HG02571 (cell line): Measurements from ENCODE around the gene SMIM5.
"Not testable (repeated sequence)": the region's sequence is repeated elsewhere in the genome, so short reads cannot be mapped to it uniquely, and the experiment has no call there.

Experiments
- ATAC-seq: cut with Tn5 transposase; IDR thresholded peaks from one replicate; pipeline ENCODE4 v1.9.1; 2021; ENCODE audit warnings: mild to moderate bottlenecking, moderate library complexity; ENCODE audit not compliant: unreplicated experiment

SMIM5 gene, protein sequence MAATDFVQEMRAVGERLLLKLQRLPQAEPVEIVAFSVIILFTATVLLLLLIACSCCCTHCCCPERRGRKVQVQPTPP

DNA sequence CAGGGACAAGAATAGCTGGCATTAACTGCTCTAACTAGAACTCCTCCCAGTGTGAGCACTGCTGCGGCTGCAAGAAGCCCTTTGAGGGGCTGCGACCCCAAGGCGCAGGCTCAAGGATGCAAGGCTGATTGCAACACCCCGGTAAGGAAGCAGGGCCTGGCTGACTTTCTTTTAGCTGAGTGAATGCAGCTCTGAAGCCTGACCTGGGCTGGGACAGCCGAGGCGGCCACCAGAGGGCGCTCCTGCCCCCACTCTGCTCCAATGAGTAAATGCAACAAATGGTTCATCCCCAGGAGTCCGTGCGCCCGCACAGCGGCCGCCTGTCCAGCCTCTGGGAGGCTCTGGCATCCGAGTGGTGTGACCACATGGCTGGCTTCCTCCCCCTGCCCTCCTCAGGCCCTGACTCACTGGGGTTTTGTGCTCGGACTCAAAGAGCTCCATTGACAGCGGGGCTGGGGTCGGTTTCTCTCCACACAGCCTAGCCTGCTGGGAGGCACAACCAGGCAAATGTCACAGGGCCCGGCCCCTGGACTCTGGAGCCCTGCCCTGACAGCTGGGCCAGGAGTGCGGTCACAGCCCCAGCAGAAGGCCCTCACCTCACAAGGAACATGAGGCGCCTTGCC, at the start of gene SMIM5:
TSS of gene SMIM5 (plus strand) at position 572 of the 623 bp plus-strand sequence. CDS start 6,768 bp downstream, outside the sequence.
- no peak for ATAC-seq

DNA sequence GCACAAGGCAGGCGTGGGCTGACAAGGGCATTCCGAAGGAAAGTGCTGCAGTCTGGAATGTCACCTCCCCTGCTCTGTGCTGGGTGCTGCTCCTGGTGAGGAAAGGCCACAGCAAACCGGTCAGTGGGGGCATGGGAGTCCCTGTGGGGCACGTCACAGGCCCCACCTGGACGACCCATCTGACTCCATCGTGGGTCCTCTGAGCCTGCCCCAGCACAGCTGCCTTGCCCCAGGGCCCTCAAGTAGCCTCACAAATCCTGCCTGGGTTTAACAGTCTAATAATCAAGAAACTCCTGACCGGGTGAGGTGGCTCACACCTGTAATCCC, 48.4 kb upstream of the SMIM5 start:
- no peak for ATAC-seq

DNA sequence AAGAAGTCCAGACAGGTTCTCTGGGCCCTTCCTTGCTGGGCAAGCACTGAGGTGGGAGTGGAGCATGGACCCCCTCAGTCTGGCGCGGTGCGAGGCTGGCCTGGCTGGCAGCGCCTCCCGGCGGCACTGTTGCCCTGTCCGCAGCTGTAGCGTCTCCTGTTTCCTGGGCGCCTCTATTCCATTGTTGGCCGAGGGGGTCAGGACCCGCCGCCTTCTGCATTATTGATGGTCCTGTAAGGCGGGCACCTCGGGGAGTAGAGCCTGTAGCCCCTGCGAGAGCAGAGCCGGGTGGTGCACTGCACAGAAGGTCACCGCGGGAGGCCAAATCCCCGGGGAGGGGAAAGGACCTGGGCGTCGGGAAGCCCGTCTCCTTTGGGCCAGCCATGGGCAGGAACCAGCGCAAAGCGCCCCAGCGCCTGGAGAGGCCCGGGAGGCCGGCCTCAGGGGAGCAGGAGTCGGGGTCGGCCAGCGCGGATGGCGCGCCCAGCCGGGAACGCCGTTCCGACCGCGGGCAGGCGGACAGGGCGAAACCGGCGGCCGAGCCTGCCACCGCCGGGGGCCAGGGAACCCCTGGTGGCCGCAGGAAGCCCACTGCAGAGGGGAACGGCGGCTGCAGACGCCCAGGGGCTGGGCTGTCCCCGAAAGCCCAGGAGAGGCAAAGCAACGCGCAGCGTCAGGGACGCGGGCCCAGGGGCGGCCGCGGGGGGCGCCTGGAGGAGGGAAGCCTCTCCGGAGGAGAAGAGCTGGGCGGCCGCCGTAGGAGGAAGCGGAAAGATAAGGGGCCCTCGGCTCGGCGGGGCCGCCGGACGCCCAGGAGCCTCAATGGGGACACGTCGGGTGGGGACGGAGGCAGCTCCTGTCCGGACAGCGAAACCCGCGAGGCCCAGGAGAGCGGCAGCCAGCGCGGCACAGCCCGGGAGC, 45.3 kb upstream of the SMIM5 start, which contains the start of gene MYO15B:
TSS of gene MYO15B (plus strand) at position 126 of the 921 bp plus-strand sequence. CDS start at position 384, 258 bp downstream.
- ATAC-seq = no peak

DNA sequence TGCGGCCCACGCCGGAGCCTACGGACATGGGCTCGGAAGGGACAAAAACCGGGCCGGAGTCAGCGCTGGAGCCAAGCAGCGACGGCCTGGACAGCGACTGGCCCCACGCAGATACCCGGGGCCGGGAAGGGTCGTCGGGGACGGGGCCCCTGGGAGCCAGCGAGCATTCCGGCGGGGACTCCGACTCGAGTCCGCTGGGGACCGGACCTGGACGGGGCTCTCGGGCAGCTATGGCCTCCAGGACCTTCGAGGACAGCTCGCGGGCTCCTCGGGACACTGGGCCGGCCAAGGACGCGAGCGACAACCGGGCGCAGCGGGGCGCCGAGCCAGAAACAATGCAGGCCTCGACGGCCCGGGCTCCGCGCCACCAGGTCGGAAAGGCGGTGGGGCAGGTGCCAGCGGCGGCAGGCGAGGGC, 44.6 kb upstream of the SMIM5 start:
- ATAC-seq = no peak

DNA sequence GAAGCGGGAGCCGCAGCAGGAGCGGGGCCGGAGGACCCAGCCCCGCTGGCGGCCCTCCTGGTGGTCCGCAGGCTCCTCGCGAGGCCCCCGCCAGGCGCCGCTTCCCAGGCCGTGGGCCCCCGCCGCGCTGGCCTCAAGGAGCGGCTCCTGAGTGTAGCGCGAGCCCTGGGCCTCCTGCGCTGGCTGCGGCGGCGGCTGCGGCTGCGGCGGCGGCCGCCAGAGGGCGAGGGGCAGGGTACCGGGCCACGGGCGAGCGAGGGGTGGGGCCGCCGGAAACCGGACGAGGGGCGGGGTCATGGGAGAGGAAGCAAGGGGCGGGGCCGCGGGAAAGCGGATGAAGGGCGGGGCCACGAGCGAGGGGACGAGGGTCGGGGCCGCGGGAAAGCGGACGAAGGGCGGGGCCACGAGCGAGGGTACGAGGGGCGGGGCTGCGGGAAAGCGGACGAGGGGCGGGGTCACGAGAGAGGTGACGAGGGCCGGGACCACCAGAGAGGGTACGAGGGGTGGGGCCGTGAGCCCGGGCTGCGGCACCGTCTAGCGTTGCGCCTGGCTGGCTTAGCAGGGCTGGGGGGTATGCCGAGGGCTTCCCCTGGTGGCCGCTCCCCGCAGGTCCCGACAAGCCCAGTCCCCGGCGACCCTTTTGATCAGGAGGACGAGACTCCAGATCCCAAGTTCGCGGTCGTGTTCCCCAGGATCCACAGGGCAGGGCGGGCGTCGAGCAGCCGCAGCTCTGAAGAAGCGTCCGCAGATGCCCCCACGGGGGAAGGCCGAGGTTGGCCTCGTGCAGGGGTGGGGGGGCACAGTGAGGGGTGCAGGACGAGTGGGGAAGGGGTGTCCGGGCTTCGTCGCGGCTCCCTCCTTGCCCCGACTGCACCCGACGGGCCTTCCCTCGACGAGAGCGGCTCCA, 44.0 kb upstream of the SMIM5 start:
- ATAC-seq = peak; percentile 60

DNA sequence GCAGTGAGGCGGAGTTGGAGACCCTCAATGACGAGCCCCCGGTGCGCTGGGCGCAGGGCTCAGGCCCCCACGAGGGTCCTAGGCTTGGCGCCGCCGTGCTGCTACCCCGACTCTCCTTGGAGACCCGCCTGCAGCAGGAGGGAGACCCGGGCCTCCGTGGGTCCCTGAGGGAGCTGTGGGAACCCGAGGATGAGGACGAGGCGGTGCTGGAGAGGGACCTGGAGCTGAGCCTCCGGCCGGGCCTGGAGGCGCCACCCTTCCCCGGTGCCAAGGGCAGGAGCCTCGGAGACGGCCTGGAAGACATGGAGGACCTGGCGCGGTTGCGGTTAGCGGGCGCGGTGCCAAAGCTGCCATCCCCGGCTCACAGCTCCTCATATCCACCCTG, 43.3 kb upstream of the SMIM5 start:
- ATAC-seq = no peak

DNA sequence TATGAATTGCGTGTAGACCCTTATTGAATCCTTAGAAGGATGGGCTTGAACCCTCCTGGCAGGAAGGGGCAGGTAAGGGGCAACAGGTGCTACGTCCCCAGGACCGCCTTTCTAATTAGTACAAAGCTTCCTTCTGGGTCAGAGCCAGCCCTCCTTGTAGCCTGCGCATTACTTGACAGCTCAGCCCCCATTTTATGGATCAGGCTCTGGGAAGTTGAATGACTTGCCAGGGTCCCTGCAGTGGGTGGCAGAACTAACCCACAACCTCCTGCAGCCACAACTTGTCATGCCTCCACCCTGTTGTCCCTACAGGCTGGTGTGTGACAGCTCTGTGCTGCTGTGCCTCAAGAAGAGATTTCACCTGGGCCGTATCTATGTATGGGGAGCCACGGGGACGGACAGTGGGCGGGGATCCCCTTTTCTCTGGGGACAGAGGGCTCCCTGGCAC, 42.9 kb upstream of the SMIM5 start:
- ATAC-seq = no peak

DNA sequence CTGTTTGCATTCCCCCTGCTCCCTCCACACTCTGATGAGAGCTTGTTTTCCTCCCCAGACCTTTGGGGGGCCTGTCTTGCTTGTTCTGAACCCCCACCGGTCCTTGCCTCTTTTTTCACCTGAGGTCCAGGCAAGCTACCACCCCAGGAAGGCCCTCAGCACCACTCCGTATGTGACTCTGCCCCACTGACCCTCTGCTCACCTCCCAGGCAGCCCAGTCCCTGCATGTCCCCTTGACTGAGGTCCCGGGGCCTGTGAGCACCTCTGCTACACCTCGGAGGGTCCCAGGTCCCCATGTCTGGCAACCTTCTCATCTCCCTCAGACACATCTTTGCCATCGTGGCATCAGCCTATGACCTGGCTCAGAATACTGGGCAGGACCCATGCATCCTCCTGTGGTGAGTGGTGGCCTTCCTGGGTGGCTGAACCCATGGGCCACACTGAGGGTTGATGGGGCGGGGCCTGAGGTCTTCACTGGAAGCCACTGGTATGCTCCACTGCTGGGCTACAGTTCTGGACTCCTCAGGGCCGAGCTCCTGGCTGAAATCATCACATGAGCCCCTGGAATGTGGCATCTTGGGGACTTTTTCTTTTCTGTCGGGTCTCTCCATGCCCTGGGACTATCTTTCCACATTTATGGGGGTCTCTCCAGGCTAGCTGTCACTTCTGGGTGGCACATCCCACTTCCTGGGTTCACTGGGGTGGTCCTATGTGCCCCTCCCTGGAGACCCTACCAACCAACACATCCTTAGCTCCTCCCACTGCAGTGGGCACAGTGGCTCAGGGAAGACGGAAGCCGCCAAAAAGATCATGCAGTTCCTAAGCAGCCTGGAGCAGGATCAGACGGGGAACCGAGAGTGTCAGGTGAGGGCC, 42.1 kb upstream of the SMIM5 start:
- ATAC-seq = no peak

DNA sequence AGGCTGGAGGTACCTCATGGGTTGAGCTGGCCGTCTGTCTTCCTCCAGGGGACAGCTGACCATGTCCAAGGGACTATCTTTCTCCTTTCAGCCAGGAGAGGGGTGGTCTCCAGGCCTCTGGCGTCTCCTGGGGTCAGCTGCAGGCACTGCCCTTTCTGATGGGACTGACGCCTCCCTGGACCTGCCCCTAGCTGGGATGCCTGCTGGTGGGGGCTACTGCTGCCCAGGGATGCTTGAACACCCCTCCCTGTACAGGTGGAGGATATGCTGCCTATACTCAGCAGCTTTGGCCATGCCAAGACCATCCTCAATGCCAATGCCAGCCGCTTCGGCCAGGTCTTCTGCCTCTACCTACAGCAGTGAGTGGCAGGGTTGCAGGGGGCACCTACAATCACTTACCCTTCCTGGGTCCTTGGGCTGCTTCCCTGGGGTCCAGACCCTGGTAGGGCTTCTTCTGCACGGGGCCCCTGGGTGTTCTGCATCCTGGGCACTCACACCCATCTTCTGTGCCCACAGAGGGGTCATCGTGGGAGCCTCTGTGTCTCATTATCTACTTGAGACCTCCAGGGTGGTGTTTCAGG, 41.4 kb upstream of the SMIM5 start:
- no peak for ATAC-seq

DNA sequence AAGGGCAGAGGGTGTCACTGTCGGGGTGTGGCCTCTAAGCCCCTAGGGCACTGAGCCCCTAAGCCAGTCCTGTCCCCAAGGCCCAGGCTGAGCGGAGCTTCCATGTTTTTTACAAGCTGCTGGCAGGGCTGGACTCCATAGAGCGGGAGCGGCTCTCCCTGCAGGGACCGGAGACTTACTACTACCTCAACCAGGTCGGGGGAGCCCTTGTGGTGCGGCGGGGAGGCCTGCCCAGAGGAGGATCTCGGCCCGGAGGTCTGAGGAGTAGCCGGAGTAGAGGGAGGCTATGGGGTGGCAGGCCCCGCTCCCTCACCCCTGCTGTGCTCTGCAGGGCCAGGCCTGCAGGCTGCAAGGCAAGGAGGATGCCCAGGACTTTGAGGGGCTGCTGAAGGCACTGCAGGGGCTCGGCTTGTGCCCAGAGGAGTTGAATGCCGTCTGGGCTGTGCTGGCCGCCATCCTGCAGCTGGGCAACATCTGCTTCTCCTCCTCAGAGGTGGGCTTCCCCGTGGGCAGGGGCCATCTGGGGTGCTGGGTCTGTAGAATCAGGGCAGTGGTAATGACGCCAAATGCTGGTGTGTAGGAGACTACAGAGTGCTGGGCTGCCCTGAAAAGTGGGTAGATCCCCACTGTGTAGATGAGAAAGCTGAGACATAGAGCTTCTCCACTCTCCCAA, 40.8 kb upstream of the SMIM5 start:
- ATAC-seq = no peak

DNA sequence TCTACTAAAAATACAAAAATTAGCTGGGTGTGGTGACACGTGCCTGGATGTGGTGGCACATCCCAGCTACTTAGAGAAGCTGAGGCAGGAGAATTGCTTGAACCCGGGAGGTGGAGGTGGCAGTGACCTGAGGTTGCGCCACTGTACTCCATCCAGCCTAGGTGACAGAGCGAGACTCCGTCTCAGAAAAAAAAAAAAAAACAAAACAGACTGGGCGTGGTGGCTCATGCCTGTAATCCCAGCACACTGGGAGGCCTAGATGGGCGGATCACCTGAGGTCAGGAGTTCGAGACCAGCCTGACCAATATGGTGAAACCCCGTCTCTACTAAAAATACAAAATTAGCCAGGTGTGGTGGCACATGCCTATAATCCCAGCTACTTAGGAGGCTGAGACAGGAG, 39.8 kb upstream of the SMIM5 start:
- ATAC-seq = not testable (repeated sequence)

DNA sequence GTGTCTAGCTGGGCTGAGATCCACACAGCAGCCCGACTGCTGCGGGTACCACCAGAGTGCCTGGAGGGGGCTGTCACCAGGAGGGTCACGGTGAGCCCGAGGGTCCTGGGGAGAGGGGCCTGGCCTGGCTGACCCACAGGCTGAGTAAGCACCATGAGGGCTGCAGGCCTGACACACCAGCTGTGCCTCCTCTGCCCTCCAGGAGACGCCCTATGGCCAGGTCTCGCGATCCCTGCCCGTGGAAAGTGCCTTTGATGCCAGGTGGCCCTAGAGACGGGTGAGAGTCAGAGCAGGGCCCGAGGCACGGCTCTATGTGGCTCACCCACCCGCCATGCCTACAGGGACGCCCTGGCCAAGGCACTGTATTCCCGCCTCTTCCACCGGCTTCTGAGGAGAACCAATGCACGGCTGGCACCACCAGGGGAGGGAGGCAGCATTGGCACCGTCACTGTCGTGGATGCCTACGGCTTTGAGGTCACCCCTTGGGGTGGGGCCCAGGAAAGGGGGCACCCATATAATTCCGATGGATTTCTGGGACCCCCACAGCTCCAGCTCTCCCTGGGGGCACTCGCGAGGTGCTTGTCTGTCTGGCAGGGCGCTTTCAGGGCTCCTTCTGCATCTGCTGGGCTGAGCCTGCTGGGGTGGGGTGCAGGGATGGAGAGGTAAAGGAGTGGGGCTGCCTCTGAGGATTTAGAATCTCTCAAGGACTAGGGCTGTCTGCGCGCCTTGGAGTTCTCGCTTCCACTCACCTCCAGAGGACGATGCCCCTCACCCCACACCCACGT, 38.5 kb upstream of the SMIM5 start:
- ATAC-seq = no peak

DNA sequence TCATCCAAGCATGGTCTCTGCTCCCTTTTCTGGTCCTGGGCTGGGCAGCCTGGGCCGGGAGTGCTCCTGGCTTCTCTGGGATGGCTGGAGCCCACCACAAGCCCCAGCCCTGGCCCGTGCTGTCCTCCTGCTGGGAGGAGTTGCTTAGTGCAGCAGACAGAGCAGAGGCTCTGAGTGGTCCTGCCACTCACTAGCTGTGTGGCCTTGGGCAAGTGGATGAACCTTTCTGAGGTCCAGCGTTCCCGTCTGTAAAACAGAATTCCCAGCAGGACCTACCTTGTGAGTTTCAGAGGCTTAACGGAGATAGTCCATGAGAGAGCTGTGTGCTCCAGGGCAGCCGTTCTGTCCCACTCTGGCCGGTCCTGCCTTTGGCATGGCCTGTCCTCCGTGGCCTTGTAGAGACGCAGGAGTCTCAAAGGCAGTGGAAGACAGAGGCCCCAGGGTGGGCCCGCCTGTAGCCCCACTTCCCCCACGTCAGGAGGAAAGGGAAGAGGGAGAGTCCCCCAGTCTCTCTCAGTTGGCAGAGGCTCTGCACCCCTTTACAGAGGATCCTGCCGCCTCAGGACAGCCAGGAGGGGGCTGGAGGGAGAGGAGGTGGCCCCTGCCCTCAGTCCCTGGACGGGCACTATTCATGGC, 37.8 kb upstream of the SMIM5 start:
- no peak for ATAC-seq

DNA sequence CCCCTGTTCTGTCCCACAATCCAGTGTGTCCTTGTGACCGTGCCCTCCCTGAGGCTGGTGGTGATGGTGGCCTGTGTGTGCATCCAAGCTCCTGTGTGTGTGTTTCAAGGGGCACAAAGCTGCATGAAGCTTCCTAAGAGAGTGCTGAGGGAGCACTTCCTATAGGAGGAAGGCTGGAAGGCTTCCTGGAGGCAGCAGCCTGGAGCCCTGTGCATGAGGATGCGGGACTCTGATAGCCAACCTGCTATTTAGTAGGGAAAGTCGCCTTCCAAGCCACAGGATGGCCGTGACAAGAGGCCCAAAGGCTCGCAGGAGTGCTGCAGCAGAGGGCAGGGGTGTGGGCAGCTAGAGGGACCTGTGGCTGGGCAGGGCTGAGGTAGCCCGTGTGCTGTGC, 37.3 kb upstream of the SMIM5 start:
- no peak for ATAC-seq

DNA sequence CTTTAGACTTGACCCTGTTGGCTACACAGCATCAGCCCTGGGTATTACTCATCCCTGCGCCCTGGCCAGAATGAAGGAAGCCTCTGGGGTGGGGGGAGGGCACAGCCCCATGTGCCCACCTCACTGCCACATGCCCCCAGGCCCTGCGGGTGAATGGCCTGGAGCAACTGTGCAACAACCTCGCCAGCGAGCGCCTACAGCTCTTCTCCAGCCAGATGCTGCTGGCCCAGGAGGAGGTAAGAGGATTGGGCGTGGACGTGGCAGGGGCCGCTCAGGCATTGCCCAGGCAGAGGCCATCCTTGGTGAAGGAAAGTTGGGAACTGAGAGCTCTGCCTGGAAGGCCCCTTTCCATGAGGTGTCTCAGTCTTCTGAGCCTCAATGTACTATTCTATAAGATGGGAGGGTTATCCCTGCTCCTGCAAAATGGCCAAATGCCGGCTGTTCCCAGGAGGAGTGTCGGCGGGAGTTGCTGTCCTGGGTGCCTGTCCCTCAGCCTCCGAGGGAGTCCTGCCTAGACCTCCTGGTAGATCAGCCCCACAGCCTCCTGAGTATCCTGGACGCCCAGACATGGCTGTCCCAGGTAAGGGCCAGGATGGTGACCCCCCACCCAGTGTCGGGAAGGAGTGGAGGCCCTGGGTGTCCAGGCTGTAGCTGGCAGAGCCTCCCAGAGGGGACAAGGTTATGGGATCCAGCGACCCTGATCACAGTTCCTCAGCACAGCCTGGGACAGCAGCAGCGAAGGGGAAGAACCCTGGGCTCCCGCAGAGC, 36.7 kb upstream of the SMIM5 start:
- no peak for ATAC-seq

DNA sequence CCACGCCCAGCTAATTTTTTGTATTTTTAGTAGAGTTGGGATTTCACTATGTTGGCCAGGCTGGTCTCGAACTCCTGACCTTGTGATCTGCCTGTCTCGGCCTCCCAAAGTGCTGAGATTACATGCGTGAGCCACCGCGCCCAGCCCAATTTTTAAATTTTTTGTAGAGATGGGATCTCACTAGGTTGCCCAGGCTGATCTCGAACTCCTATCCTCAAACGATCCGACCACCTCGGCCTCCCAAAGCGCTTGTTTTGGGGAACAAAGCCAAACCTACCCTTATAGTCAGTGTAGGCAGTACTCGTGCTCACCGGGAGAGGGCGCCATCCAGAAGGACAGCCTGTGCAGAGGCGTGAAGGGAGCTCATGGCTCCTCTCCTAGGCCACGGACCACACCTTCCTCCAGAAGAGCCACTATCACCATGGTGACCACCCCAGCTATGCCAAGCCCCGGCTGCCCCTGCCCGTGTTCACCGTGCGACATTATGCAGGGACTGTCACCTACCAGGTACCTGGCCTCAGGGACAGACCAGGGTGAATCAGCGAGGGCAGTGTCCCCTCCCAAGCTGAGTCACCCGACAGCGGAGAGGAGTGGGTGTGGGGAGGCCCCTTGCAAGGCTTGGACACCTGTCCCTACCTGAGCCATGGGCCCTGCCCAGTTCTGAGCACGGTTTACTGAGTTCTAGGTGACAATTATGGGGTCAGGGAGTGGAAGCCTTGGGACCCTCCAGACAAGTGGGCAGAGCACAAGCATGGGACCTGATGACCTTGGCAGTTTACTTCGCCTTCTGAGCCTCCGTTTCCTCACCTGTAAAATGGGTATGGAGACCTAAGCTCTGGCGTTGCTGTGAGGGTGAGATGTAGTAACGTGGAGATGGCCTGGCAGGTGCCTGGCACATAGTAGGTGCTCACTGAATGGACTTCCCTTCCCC, 31.9 kb upstream of the SMIM5 start:
- no peak for ATAC-seq
